ENCODE results near the gene EFCAB11.

The EFCAB11 gene

GRCh38 chr14:89990623-89991275 lies 36.2 kb upstream of the EFCAB11 start:
- TF ChIP-seq, protein P1, sequence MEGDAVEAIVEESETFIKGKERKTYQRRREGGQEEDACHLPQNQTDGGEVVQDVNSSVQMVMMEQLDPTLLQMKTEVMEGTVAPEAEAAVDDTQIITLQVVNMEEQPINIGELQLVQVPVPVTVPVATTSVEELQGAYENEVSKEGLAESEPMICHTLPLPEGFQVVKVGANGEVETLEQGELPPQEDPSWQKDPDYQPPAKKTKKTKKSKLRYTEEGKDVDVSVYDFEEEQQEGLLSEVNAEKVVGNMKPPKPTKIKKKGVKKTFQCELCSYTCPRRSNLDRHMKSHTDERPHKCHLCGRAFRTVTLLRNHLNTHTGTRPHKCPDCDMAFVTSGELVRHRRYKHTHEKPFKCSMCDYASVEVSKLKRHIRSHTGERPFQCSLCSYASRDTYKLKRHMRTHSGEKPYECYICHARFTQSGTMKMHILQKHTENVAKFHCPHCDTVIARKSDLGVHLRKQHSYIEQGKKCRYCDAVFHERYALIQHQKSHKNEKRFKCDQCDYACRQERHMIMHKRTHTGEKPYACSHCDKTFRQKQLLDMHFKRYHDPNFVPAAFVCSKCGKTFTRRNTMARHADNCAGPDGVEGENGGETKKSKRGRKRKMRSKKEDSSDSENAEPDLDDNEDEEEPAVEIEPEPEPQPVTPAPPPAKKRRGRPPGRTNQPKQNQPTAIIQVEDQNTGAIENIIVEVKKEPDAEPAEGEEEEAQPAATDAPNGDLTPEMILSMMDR (IDR thresholded peaks at IDR 0.05; ENCODE audit: insufficient read depth, low read length, missing control alignments), result no peak
- no peak for DNase-seq (ENCODE audit: low read depth, low spot score)
- POLR2A ChIA-PET, result no interaction called here
- H3K4me3 ChIP-seq (ENCODE audit: low read depth, low read length), result no peak overlapping the region
- CTCF ChIA-PET, result interaction anchor here (0.9 kb wide), 1 partner anchor 13 kb away, joined by 3 read pairs; no protein-coding TSS in a partner anchor

DNA sequence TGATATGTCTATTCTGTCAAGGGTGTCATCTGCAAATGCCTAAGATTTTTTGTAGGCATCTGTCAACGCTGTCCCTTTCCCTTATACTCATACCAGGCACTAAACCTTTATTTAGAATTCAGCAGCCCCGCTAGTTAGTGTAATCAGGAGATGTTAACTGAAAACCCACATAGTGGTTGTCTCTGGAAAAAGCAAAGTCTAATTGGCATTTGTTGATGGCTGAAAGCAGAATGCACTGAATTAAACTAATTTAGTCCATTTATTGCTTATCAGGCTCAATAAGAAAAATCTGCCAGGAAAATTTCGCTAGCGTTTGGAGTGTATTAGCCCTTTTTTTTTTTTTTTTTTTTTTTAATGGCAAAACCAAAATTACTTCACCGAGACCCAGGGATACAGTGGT lies 35.7 kb upstream of the EFCAB11 start:
- ChIA-PET CTCF (interaction anchor here (6.7 kb wide), 1 partner anchor 16 kb away, joined by 78 read pairs; no protein-coding TSS in a partner anchor), POLR2A (no interaction called here)
- TF ChIP-seq, protein P1 (IDR thresholded peaks at IDR 0.05; ENCODE audit: insufficient read depth, low read length, missing control alignments), result no peak
- no peak for DNase-seq (ENCODE audit: low read depth, low spot score)
- no peak overlapping the region for H3K4me3 ChIP-seq (ENCODE audit: low read depth, low read length)

- TF ChIP-seq, protein P1 (IDR thresholded peaks at IDR 0.05; ENCODE audit: insufficient read depth, low read length, missing control alignments), result no peak
- POLR2A ChIA-PET, result no interaction called here
- no peak for DNase-seq (ENCODE audit: low read depth, low spot score)
- H3K4me3 ChIP-seq (ENCODE audit: low read depth, low read length), result no peak overlapping the region
- CTCF ChIA-PET, result interaction anchor here (1.6 to 6.7 kb wide), 2 partner anchors 14 to 246 kb away, joined by 10 to 78 read pairs; no protein-coding TSS in a partner anchor
Observed at GRCh38 chr14:89988787-89989186, 34.3 kb upstream of the EFCAB11 start.

DNA sequence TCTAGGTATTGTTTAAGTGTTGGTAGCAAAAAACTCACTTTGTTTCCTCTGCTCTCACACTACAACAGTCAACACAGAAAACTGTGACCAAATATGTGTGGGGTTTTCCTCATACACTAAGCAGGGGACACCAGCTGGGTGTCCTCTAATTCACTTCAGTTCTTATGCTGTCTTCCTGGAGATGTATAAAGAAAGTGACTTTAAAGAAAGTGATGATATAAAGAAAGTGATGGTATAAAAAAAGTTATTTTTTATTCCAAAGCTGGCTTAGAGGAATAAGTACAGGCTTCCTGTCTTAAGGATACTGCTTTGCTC lies 32.6 kb upstream of the EFCAB11 start:
- TF ChIP-seq, protein P1 (IDR thresholded peaks at IDR 0.05; ENCODE audit: insufficient read depth, low read length, missing control alignments), result no peak
- no peak for DNase-seq (ENCODE audit: low read depth, low spot score)
- CTCF ChIA-PET, result interaction anchor here (1.0 to 6.7 kb wide), 2 partner anchors 13 to 251 kb away, joined by 3 to 78 read pairs; no protein-coding TSS in a partner anchor
- no peak overlapping the region for H3K4me3 ChIP-seq (ENCODE audit: low read depth, low read length)
- POLR2A ChIA-PET, result no interaction called here

DNA sequence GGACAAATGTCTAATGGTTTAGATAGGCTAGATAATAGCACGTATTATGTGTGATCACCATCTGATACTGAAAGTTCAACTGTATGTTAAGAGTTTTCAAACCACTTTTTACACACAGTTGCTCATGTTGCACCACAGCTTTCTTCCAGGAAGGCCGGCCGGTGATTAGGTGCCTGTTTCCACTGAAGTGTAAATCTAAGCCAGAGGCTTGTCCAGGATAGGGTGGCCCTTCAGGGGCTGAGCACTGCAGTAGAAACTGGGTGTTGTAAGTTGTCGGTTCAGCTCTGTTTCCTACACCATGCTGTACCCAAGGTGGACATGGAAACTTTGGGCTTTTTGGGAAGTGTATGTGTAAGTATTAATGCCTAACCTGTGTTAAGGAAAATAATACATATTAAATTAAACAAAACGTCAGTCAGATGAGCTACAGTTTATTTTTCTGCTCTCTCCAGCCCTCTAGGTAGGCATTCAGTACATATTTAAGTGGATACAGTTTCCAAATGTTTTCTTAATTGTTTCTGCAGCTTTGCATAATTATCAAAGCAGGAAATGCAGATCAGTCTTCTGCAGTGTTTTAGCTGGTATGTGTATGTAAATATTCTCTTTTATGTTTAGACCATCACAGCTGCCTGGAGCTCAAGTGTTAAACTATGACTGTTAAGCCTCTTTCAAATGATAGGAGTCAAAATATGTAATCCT lies 32.1 kb upstream of the EFCAB11 start:
- CTCF ChIA-PET, result interaction anchor here (0.9 to 6.7 kb wide), 5 partner anchors 12 to 251 kb away, joined by 3 to 78 read pairs (median 3); no protein-coding TSS in a partner anchor
- TF ChIP-seq, protein P1 (IDR thresholded peaks at IDR 0.05; ENCODE audit: insufficient read depth, low read length, missing control alignments), result no peak
- no peak overlapping the region for H3K4me3 ChIP-seq (ENCODE audit: low read depth, low read length)
- no peak for DNase-seq (ENCODE audit: low read depth, low spot score)
- POLR2A ChIA-PET, result no interaction called here

GRCh38 chr14:89983375-89983774 lies 28.8 kb upstream of the EFCAB11 start:
- ChIA-PET POLR2A (no interaction called here), CTCF (interaction anchor here (3.2 to 3.6 kb wide), 2 partner anchors 10 to 252 kb away, joined by 20 to 31 read pairs; no protein-coding TSS in a partner anchor)
- H3K4me3 ChIP-seq (ENCODE audit: low read depth, low read length), result no peak overlapping the region
- DNase-seq (ENCODE audit: low read depth, low spot score), result no peak
- TF ChIP-seq, protein P1 (IDR thresholded peaks at IDR 0.05; ENCODE audit: insufficient read depth, low read length, missing control alignments), result no peak
